Endodermal cell (in vitro differentiated cells): Measurements from ENCODE around the gene ARF4. TPM values are rescaled to one million over a fixed set of nuclear protein-coding genes. Genes with fewer than 3 reads are reported as not detected.

Experiments used
- DNase-seq: peaks from one replicate; pipeline ENCODE4 v3.0.0-alpha.2; 2017
- H3K27ac ChIP-seq: 2 replicates; pipeline ENCODE4 v1.5.1; 2013; ENCODE audit warnings: mild to moderate bottlenecking, low read depth, low read length, moderate library complexity
- H3K27me3 ChIP-seq: 2 replicates; pipeline ENCODE4 v1.6.1; 2013; ENCODE audit warnings: mild to moderate bottlenecking, low read length, moderate library complexity; ENCODE audit not compliant: insufficient read depth, control insufficient read depth, poor library complexity, severe bottlenecking
- H3K36me3 ChIP-seq: 2 replicates; pipeline ENCODE4 v1.7.0; 2013; ENCODE audit warnings: mild to moderate bottlenecking, low read length, moderate library complexity; ENCODE audit not compliant: control insufficient read depth, insufficient read depth
- H3K4me1 ChIP-seq: one replicate; pipeline ENCODE4 v1.7.0; 2013; ENCODE audit warnings: low read length; ENCODE audit not compliant: control insufficient read depth, insufficient read depth
- H3K4me3 ChIP-seq: 2 replicates; pipeline ENCODE4 v1.5.1; 2013; ENCODE audit warnings: mild to moderate bottlenecking, low read length, moderate library complexity
- H3K9ac ChIP-seq: 2 replicates; pipeline ENCODE4 v1.6.1; 2013; ENCODE audit warnings: mild to moderate bottlenecking, low read length, moderate library complexity; ENCODE audit not compliant: poor library complexity, severe bottlenecking; ENCODE audit errors: extremely low read depth
- H3K9me3 ChIP-seq: 2 replicates; pipeline ENCODE4 v1.6.1; 2013; ENCODE audit warnings: mild to moderate bottlenecking, low read length, moderate library complexity; ENCODE audit not compliant: control insufficient read depth
- H3K27ac Mint-ChIP-seq: 2 replicates; pipeline ENCODE4 v1.8.0; 2020; ENCODE audit warnings: mixed read lengths
- H3K27me3 Mint-ChIP-seq: 2 replicates; pipeline ENCODE4 v1.8.0; 2021; ENCODE audit warnings: mild to moderate bottlenecking, mixed read lengths; ENCODE audit not compliant: insufficient read depth
- H3K36me3 Mint-ChIP-seq: 2 replicates; pipeline ENCODE4 v1.8.0; 2020; ENCODE audit warnings: low read depth, mixed read lengths
- H3K4me1 Mint-ChIP-seq: 2 replicates; pipeline ENCODE4 v1.8.0; 2020; ENCODE audit warnings: mixed read lengths
- H3K4me3 Mint-ChIP-seq: 2 replicates; pipeline ENCODE4 v1.8.0; 2020; ENCODE audit warnings: mild to moderate bottlenecking, moderate library complexity, mixed read lengths
- H3K9me3 Mint-ChIP-seq: 2 replicates; pipeline ENCODE4 v1.8.0; 2020; ENCODE audit warnings: mild to moderate bottlenecking, mixed read lengths
- CTCF ChIP-seq: fragments of 200-600 bp; sonication (generic); conservative IDR thresholded peaks from 2 replicates; pipeline ENCODE4 v1.5.0; 2021; ENCODE audit warnings: antibody characterized with exemption, mild to moderate bottlenecking
- WGBS, 2 experiments: methylation state at CpG; one replicate each; pipeline versions ENCODE4 v1.1.5 to v1.1.7; 2013; ENCODE audit warnings: missing lambda C conversion rate in 2 of 2, mixed read lengths in 1 of 2; ENCODE audit not compliant: insufficient coverage in 1 of 2, insufficient read length in 1 of 2; 5-methylcytosine and 5-hydroxymethylcytosine counted together
- total RNA-seq, 2 donors: library from RNA; stranded (reverse); fragmentation: NEBNext Ultra II Directional in 1 of 2; extraction: Animal tissue kit (Norgen Biotek cat#: 25700) in 1 of 2; gene quantifications; 2 replicates in 1 of 2; 3 replicates in 1 of 2; pipeline ENCODE4 v1.2.1, GENCODE V29; 2021

ARF4 gene
- total RNA-seq, 2 donors from 2014 or later: 176 to 188 TPM

DNA sequence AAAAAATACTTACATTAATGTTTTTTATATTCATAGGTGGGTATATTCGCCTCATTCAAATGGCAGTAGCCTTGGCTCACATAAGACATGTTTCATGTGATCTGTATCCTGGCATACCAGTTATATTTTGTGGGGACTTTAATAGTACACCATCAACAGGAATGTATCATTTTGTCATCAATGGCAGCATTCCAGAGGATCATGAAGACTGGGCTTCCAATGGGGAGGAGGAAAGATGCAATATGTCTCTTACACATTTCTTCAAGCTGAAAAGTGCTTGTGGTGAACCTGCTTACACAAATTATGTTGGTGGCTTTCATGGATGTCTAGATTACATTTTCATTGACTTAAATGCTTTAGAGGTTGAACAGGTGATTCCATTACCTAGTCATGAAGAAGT, 37.6 kb downstream of the ARF4 start:
- no peak for DNase-seq
- H3K9me3 Mint-ChIP-seq: peaks cover 1% of the 10 kb centered on the region
- peaks cover 13% of the 10 kb centered on the region for H3K4me1 Mint-ChIP-seq
- Histone ChIP-seq H3K36me3 (peaks cover 23% of the 10 kb centered on the region), H3K27me3 (peaks cover 10% of the 10 kb centered on the region), H3K9ac (no peak overlapping the region), H3K4me1 (no peaks in the 10 kb centered on the region), H3K4me3 (no peak overlapping the region), H3K9me3 (peaks cover 5% of the 10 kb centered on the region), H3K27ac (no peak overlapping the region)
- WGBS, 2 experiments: 88% methylated on average over 1 of the region's 1 CpG; no CpG with 5 or more reads in 1 of the 2 experiments
- H3K4me3 Mint-ChIP-seq: no peak overlapping the region
- no peaks in the 10 kb centered on the region for H3K27me3 Mint-ChIP-seq
- H3K27ac Mint-ChIP-seq: no peak overlapping the region
- no peak for TF ChIP-seq CTCF
- peaks cover 17% of the 10 kb centered on the region for H3K36me3 Mint-ChIP-seq

- peaks cover 10% of the 10 kb centered on the region for H3K27me3 ChIP-seq
- Mint-ChIP-seq H3K4me1 (peaks cover 13% of the 10 kb centered on the region), H3K36me3 (peaks cover 14% of the 10 kb centered on the region), H3K27me3 (no peaks in the 10 kb centered on the region), H3K27ac (no peak overlapping the region), H3K9me3 (peaks cover 1% of the 10 kb centered on the region), H3K4me3 (peak overlapping the region; percentile 75)
- H3K4me1 ChIP-seq: no peaks in the 10 kb centered on the region
- peaks cover 5% of the 10 kb centered on the region for H3K9me3 ChIP-seq
- DNase-seq: peak; percentile 62
- H3K4me3 ChIP-seq: peak overlapping the region; percentile 85
- no peak overlapping the region for H3K27ac ChIP-seq
- peaks cover 20% of the 10 kb centered on the region for H3K36me3 ChIP-seq
- WGBS, 2 experiments: 17 to 20% methylated on average over 18 to 29 of the region's 29 CpGs
- H3K9ac ChIP-seq: peak overlapping the region; percentile 60
- no peak for TF ChIP-seq CTCF
Measured at GRCh38 chr3:57557085-57557537, 40.0 kb downstream of the ARF4 start.

GRCh38 chr3:57556459-57557084, 40.6 kb downstream of the ARF4 start:
- H3K4me1 Mint-ChIP-seq: peaks cover 13% of the 10 kb centered on the region
- H3K4me3 Mint-ChIP-seq: peak overlapping the region; percentile 75
- peaks cover 1% of the 10 kb centered on the region for H3K9me3 Mint-ChIP-seq
- peaks cover 5% of the 10 kb centered on the region for H3K9me3 ChIP-seq
- H3K4me1 ChIP-seq: no peaks in the 10 kb centered on the region
- WGBS, 2 experiments: 6 to 7% methylated on average over 35 to 54 of the region's 54 CpGs
- peak overlapping the region; percentile 85 for H3K4me3 ChIP-seq
- peaks cover 14% of the 10 kb centered on the region for H3K36me3 Mint-ChIP-seq
- no peak overlapping the region for H3K27ac Mint-ChIP-seq
- peak overlapping the region; percentile 48 for H3K27ac ChIP-seq
- no peaks in the 10 kb centered on the region for H3K27me3 Mint-ChIP-seq
- peak; percentile 14 for TF ChIP-seq CTCF
- H3K36me3 ChIP-seq: peaks cover 14% of the 10 kb centered on the region
- H3K9ac ChIP-seq: peak overlapping the region; percentile 60
- H3K27me3 ChIP-seq: peaks cover 10% of the 10 kb centered on the region
- DNase-seq: no peak
